ENCODE measurements around the gene NEAT1.
A peak's percentile ranks its signal among the peaks of the same experiment; 100 is the strongest.

The NEAT1 gene

GRCh38 chr11:65422633-65423515 lies at the start of gene NEAT1:
Gene NEAT1 (plus strand): TSS chr11:65422798.
- peak; percentile 89 to 95 (median 94) for DNase-seq (ENCODE audit: low read depth in 3 of 3)

DNA sequence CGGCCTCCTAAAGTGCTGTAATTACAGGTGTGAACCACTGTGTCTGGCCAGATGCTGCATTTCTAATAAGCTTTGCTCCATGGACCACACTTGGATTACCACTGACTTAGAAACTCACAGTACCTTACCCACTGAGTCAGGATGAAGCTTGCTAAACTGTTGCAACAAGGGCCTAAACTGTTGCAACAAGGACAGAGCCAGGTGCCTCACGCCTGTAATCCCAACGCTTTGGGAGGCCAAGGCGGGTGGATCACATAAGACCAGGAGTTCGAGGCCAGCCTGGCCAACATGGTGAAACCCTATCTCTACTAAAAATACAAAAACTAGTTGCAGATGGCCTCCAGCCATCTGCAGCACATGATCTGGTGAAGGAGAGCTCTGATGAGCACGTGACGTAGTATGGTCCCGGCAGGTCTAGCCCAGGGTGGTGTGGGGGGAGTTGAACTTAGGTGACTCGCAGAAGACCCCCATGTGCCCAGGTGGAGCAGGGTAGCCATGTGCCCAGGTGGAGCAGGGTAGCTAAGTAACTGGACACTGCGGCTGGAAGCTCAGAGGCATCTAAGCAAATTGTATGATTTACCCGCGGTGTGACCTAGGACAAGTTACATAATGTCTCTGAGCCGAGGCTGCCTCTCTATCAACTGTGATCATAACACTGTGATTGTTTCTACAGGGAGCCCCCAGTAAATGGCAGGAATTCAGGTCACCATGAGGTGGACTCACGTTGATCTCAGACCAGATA lies 48.6 kb upstream of the NEAT1 start:
- DNase-seq (ENCODE audit: low read depth in 3 of 3), result no peak

- DNase-seq (ENCODE audit: low read depth in 3 of 3), result no peak
Observed at GRCh38 chr11:65375012-65375411, 47.6 kb upstream of the NEAT1 start.

GRCh38 chr11:65376138-65376713 lies 46.4 kb upstream of the NEAT1 start:
- no peak for DNase-seq (ENCODE audit: low read depth in 3 of 3)

GRCh38 chr11:65377036-65377435 lies 45.6 kb upstream of the NEAT1 start:
- DNase-seq (ENCODE audit: low read depth in 3 of 3), result no peak

DNA sequence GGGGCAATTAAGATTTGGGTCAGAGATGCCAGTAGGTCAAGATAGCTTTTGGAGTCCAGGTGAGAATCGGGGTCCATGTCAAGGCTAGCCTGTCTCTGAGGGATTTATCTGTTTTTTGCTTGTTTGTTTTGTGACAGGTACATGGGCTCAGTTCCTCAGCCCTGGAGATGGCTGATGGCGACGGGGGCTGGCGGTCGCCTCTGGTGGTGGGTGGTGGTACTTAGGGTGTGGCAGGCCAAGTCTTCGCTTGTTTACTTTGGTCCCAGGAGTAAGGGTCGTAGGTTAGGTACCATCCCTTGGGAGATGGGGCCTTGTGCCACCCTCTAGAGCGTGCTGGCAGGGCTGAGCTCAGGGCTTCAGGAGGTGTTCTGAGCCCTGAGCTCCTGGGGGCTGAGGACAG lies 44.8 kb upstream of the NEAT1 start:
- DNase-seq (ENCODE audit: low read depth in 3 of 3), result no peak

- no peak for DNase-seq (ENCODE audit: low read depth in 3 of 3)
Observed at GRCh38 chr11:65378208-65378927, 44.2 kb upstream of the NEAT1 start.

DNA sequence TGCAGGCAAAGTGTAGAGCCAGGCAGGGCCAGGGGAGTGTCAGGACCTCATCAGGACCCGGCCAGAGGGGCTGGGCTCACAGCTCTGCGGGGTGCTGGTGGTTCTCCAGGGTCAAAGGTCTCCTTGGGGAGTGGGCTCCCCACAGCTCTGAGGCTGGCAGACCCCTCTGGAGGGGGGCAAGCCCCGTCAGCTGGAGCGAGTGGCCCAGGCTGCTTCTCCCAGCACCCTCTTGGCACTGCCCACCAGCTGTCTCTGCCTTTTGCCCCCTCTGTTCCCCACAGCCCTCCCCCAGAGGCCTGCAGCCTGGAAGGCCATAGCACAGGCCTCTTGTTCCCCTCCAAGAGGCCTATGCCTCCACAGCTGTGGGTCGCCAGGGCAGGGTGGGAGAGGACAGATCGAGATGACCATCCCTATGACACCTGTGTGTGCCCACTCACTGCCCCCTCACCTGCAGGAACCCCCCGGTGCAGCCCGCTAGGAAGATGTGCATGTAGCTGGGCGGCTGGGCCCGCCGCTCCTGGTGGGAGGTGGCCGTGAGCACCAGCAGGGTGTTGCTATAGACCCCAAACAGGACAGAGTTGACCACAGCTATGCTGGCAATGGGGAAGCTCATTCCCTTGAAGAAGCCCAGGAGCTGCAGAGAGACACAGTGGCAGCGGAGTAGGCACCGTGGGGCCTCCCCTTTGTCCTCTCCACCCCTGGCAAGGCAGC lies 43.5 kb upstream of the NEAT1 start:
- DNase-seq (ENCODE audit: low read depth in 3 of 3), result no peak

- DNase-seq (ENCODE audit: low read depth in 3 of 3), result no peak
Observed at GRCh38 chr11:65379698-65380459, 42.7 kb upstream of the NEAT1 start.

- DNase-seq (ENCODE audit: low read depth in 3 of 3), result no peak
Observed at GRCh38 chr11:65380460-65381119, 42.0 kb upstream of the NEAT1 start.

- DNase-seq (ENCODE audit: low read depth in 3 of 3), result peak in 1 of 3 donors; percentile 39
Observed at GRCh38 chr11:65381716-65382032, 40.9 kb upstream of the NEAT1 start.

DNA sequence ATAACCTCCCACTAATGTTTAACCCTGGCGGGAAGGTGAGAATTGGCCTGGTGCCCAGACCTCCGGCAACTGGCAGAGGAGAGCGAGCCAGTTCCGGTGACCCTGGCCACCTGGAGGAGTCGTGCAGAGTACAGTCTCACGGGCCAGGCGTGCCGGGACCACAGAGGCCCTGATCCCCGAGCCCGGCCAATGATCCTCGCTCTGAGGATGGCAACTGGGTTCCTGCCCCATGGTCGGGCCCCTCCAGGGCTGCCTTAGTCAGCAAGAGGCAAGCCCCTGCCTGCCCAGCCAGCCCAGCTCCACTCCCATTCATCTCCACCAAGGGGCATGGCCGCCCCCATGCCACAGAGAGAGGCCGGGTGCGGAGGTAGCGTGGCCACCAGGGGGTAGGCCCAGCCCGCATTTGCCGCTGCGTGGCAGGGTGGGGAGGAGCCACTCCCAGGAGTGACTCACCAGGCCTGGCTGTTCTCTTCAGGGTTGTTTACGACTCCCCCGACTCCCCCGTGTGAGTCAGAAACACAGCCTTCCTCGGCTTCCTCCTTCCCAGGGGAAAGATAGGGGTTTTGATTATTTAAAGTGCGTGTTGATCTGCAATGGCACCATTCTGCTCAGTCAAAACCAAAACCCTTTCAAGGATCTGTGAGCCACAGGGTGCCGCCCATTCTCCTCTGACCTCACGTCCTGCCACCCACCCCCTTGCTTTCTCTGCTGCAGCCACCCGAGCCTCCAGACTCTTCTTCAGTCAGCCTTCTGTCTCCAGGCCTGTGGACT lies 40.4 kb upstream of the NEAT1 start, which contains the start of gene SLC25A45:
Gene SLC25A45, minus strand, starts transcription at position 614 of the 771 bp plus-strand sequence. CDS start 695 bp downstream, outside the sequence.
- DNase-seq (ENCODE audit: low read depth in 3 of 3), result peak; percentile 84 to 92 (median 91)

DNA sequence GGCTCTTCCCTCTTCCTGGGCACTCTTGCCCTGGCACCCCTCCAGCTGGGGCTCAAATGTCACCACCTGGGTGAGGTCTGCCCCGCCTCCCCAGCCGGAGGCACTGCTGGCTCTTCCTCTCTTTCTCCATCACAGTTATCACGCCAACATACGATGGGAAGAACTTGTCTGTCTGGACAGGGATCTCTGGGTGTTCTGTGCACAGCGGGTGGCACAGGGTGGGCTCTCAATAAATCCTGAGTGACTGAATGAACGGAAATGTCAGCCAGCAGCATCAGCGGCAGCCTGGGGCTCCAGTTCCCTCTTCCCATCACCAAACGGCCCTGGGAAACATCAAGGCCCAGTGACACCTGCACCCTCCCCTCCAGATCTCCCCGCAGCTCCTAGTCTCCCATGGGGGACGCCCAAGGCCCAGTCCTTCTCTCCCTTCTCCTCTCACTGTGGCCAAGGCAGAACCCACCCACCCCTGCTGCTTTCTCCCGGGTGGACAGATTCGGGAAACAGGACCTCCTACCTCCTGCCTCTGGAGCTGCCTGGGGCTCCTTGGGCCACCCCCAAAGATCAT lies 39.7 kb upstream of the NEAT1 start:
- DNase-seq (ENCODE audit: low read depth in 3 of 3), result no peak

- DNase-seq (ENCODE audit: low read depth in 3 of 3), result no peak
Observed at GRCh38 chr11:65383778-65384177, 38.8 kb upstream of the NEAT1 start.

- DNase-seq (ENCODE audit: low read depth in 3 of 3), result no peak
Observed at GRCh38 chr11:65384301-65384889, 38.2 kb upstream of the NEAT1 start.

- peak; percentile 58 to 83 (median 71) for DNase-seq (ENCODE audit: low read depth in 3 of 3)
Observed at GRCh38 chr11:65386307-65387140, 36.1 kb upstream of the NEAT1 start, which contains the start of gene FRMD8. Gene FRMD8 (plus strand): TSS chr11:65386637. CDS start chr11:65387037, 400 bp downstream.

DNA sequence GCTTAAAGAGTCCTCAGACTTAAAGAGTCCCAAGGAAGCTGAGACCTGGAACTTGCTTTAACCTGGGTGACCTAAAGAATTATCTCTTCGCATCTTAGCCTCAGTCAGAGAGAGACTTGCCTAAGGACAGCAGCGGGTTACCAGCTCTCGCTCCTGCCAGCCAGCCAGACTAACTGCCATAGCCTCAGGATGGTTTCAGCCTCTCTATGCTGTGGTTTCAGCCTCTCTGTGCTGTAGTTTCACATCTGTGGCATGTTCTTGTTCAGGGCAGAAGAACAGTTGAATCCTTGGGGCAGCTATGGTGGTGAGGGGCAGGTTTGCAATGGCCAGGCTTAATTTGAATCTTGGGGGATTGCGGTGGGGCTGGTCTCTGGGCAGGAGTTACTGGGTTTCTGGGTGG lies 33.9 kb upstream of the NEAT1 start:
- DNase-seq (ENCODE audit: low read depth in 3 of 3), result no peak
